Activated CD8-positive, alpha-beta memory T cell treated with anti-CD3 and anti-CD28 coated beads for 1 hour (primary cell): Measurements from ENCODE around the gene HDAC9.
A peak's percentile ranks its signal among the peaks of the same experiment; 100 is the strongest.

Experiments used
- DNase-seq, 2 donors: peaks; one replicate each; pipeline ENCODE4 v3.0.0-alpha.2; 2020; ENCODE audit warnings: low read depth in 1 of 2; ENCODE audit errors: extremely low read depth in 1 of 2

Gene HDAC9

DNA sequence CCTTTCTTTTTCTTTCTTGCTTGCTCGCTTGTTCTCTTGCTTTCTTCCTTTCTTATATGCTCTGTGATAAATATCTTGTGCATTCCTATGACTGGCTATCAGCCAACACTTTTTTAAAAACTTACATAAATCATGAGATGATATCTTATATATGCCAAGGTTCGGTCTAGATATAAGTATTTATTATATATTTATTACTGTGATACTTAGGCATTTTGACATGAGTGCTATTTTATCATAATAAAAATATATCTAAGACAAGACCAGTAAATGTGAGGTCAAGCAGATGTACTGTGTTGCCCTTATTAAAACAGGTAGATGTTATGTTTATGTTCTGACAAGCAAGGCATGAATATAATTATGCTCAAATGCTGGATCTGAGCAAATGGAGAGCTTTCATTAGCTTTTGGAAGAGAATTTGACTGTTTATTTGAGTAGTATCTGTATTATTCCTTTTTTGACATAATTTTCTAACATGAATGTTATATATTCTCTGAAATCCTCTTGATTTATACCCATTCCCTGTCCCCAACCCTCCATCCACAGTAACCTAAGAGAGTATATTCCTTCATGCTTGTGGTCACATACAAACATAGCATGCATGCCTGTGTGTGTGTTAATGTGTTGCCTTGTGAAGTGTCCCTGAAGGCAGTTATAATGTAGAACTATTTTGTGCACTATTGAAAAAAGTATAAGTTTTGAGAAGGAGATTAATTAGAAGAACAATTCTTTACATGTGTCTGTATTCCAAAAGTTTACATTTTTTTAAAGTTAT lies 158.0 kb downstream of the HDAC9 start:
- no peak for DNase-seq

DNA sequence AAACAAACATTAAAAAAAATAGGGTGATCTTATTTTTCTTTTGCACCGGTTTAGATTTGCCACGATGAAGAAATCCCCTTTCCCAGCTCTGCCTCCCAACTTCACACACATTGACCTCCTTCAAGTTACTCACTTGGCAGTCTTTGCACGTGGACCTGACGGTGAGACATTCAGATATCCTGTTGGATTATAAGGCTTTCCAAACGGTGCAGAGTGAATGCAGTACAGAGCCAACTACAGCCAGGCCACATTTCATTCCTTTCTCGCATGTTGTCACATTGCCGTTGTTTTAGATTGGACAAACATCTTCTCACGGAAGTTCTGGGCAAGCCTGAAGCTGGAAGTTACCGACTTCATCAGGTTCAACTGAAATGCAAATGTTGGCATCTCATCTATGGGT lies 159.2 kb downstream of the HDAC9 start:
- no peak for DNase-seq

DNA sequence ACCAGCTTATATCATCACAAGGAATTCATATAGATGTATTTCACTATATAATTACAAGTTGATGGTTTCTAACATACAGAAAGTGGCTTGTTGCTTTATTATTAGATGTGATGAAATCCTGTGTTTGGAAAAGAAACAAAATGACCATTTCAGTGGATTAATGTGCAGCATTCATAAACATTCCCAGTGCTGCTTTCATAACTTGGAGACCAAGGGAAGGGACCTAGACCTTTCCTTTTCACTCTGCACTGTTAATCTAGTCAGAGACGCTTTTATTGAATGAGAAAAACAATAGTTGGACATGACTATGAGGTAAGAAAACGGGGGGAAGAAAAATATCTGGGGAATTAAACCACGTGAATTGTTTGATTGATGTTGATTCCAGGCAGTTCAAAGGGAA lies 160.0 kb downstream of the HDAC9 start:
- DNase-seq = no peak

DNA sequence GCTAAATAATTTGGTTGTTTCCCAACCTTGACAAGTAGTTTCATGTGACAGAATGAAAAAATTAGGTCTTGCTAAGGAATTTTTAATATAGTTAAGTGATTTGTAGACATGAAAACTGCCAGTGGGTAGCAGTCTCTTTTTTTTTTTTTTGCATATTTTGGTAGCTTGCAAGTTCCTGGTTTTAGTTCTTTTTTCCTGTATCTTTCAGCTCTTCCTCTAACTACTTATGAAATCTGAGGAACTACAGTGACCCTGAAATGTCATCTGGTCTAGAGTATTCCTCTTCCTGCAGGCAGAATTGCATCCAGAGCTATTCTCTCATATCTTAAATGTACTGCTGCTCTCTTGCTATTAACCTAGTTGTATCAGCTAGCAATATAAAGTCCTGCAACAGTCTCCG lies 160.4 kb downstream of the HDAC9 start:
- no peak for DNase-seq

DNA sequence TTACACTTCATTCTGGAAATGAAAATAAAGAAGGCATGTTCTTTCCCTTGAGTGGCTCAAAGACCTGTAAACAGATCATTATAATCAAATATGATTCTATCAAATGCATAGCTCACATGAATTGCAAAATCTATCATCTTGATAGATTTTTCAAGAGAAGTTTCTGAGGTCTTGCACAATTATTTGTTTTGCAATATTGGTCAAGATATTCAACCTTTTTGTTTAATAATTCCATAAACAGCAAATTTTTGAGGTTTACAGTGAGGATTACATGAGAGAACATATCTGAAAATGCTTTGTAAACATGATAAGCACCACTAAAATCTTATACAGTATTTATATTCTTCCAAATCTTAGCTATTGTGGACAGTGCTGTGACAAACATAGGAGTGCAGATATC lies 160.8 kb downstream of the HDAC9 start:
- no peak for DNase-seq

DNA sequence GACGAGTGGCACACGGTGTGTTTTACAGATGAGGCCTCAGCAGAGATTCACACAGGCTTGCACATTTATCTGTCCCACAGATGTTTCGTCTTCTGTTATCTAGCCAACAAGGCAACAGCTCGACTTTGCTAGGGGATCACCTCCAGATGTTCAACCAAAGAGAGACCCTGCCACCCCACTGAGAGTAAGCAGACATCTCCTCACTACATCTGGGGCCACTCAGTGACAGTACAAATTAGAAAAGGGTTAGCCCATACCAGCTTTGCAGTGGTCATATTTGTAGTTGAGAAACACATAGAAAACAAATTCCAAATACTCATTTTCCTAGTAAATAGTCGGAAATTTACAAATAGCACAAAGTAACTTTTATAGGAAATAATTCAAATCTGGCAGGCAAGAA lies 164.2 kb downstream of the HDAC9 start:
- no peak for DNase-seq

DNA sequence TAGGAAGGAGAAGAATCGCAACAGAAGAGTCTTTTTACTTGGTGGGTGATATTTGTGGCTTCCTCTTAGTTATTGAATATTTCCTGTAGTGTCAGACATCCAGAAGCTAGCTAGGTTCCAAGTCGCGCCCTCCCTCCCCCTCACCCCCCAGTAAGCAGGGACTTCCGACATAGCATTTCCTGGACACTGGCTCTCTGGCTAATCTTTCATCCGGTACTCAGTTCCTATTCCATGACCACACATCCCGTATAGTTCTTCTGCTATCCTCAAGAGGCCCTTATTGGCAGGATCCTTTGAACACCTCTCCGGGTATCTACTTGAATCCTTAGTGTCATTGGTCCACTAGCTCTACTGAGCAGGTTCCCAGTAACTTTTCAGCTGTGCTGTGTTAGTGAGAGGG lies 167.8 kb downstream of the HDAC9 start:
- no peak for DNase-seq

DNA sequence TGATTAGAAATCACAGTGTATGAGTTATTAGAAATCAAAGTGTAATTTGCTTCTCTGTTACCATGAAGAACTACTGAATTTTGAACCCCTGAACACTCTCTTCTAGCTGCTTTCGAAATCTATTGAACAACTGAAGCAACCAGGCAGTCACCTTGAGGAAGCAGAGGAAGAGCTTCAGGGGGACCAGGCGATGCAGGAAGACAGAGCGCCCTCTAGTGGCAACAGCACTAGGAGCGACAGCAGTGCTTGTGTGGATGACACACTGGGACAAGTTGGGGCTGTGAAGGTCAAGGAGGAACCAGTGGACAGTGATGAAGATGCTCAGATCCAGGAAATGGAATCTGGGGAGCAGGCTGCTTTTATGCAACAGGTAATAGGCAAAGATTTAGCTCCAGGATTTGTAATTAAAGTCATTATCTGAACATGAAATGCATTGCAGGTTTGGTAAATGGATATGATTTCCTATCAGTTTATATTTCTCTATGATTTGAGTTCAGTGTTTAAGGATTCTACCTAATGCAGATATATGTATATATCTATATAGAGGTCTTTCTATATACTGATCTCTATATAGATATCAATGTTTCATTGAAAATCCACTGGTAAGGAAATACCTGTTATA lies 170.7 kb downstream of the HDAC9 start:
- peak; percentile 20 to 41 for DNase-seq

DNA sequence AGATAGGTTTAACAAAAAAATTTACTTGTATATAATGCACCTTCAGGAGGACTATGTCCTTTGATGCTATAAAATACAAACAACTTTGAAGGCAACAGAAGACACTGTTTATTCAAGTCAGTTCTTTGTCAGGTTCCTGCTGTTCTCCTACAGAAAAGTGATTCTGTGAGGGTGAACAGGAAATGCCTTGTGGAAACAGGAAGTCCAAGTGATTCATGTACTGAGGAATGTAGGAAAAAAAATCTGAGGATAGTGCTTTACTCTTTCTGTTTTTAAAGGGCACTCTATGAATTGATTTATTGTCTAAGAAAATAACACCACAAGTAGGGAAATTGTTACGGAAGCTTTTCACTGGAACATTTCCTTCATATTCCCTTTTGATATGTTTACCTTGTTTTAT lies 171.9 kb downstream of the HDAC9 start:
- DNase-seq = no peak

DNA sequence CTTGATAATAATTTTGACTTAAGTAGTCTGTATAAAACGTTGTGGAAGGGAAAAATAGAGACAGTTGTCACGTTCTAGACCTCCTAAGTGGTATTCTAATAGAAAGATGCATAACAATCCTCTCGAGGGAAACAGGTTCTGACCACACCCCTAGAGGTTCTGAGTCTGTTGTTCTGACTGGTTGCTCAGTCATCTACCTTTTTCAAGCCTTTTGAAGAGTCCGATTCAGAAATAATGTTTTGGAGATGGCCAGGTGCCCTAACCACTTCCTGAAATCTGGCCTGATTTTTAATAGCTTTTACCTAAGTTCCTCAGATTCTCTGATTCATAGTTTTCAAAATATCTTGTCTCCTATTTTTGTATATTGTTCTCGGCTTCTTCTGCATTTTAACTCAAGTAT lies 175.6 kb downstream of the HDAC9 start:
- DNase-seq = no peak

DNA sequence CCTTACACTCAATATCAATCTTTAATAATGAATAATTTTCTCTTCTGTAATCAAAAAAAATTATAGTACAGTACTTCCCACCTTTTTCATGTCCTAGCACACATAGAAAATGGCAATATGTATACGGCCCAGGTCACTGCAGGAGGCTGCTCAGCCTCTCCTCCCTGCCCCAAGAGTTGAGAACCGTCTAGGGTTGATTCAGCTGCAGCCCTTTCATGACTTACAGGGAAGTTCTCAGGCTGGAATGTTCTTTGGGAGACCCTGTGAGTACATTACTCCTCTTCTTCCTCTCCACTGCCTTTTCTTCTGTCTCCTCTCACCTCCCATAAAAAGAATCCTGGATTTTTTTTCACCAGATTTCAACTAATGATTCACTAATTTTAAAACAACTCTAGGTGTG lies 180.0 kb downstream of the HDAC9 start:
- no peak for DNase-seq

DNA sequence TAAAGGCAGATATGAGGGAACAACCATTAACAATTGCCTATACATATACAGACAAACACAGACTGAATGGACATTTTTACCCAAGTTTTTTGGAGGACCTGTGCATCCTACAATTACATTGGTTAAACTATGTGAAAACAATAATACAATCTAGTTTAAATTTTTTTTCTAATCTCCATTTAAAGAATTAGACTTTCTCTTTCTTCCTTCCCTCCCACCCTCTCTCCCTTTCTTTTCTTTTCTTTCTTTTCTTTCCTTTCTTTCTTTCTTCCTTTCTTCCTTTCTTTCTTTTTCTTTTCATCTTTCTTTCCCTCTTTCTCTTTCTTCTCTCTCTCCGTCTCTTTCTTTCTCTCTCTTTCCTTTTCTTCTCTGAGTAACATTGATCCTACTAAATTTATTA lies 183.7 kb downstream of the HDAC9 start:
- no peak for DNase-seq

DNA sequence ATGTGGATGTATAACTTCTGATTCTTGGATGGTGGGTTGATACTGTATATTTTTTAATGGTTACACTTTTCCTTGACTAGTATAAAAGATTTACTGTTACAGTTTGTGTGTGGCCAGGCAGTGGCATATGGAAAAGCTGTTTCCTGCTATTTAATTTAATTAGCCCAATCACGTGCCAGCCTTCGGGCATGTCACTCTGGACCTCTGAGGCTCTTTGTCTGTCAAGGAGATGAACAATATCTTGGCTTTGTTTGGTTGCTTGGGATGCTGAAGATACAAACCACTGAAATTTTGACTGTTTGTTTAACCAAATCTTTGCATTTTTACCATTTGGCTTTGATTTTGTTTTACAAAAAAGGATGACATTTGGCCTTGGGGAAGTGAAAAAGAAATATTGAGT lies 185.0 kb downstream of the HDAC9 start:
- no peak for DNase-seq

DNA sequence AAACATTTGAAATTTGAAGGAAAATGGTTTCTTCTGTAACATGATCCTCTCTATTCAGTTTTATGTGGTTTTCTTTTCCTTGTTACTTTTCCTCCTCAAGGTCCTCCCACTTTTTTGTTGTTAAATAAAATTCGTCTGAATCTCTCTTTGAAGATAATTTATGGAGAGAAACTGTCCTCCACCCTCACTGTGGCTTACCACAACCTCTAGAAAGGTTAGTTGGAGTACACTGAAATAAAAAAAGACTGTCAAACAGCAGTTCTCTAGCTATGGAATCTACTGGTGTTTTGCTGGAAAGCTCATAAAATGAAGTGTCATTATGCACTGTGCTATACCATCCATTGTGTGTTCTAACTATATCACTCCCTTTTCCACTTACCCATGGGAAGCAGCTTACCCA lies 189.4 kb downstream of the HDAC9 start:
- no peak for DNase-seq

DNA sequence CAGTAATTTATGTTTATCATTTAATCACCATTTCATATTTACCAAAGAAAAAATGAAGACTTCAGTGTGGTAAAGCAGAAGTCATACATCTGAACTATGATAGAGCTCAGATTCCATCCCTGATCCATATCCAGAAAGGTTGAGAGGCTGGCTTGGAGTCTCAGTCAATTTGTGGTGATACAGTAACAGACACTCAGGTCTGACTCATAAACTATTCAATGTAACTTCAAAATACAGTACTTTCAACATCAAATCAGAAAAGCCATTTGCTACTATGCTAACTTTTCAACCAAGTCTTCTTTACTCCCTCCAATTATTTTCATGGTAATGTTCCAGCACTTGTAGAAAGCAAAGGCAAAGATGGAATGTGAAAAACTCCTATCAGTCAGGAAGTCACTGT lies 190.4 kb downstream of the HDAC9 start:
- DNase-seq = no peak

DNA sequence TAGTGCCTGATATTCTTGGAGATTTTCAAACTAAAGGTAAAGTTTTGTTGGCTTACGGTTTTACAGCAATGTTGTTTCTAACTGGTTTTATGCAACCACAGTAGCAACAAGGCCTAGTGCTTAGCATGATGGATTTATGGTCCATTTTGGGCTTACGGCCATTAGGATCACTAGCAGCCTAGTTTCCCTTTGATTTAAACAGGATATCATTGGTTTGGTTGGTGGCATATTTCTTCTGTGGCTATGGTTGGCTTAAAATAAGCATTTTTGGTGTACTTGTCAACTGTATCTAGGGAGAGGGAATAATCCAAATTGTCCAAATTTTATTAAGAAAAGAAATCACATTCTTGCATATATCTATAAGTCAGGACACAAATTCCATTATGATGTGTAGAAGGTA lies 194.0 kb downstream of the HDAC9 start:
- DNase-seq = no peak

DNA sequence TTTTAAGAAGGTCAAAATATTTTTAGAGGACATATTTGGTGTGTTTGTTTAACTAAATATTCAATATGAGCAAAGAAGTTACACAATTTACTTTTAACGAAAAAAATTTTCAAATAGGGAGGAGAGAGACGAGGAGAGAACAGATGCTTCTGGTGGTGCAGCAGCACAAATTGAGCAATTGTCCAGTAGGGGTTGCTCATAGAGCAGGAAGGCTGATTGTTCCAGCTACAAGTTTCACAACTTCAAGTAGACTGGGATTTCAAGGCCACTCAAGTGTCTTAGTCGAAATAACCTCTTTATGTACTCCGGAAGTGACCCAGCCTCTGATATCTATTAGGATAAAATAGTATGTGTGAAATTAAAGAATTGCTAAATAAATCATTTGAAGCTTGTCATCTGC lies 197.9 kb downstream of the HDAC9 start:
- no peak for DNase-seq

DNA sequence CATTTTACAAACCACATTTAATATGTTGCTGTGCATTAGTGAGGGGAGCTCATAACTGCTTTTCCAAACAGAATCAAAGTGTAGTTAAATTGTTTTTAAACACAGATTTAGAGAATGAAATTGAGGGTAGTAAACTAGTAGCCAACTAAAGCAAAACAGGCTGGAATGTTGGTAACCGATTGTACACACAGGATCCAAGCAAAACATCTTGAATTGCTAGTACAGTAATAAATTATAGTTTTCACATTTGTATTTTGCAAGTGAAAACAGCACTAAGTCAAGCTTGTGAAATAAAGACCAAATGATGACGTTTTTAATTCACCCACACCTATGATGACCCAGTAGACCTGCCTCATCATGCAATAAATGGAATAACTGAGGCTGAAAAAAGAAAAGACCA lies 198.3 kb downstream of the HDAC9 start:
- no peak for DNase-seq

DNA sequence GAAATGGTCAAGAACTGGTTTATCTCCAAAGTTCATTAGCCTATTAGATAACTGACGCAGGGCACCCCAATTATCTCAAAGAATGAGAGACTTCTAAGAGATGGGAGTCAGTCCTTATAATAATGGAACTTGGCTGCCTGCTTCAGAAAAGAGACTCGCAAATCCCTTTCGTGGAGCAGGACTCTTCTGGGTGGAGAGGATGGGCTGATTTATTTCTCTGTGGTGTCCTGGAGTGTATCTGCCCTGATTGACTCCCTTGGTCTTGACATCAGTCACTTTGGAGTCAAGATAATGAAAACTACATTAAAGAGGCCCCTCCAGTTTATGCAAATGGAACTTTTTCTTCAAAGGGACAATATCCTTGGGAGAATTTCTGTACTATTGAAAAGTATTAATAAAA lies 198.9 kb downstream of the HDAC9 start:
- DNase-seq = no peak

DNA sequence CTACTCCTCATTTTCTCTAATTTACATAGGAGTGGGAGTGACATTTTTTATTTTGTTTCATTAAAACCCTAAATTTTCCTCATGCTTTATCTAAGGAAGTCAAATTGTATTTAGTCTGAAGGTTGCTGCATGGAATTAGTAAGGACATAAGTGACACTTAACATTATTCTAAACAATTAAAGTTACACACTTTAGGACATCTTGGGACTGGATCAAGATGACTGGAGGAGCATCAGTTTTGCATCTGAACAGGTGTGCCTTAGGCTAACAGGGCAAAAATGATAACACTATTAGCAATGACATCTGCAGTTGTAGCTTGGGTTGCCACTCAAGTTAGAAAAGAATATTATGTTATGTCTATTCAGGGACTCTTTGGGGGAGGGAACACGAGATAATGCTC lies 199.4 kb downstream of the HDAC9 start:
- no peak for DNase-seq

DNA sequence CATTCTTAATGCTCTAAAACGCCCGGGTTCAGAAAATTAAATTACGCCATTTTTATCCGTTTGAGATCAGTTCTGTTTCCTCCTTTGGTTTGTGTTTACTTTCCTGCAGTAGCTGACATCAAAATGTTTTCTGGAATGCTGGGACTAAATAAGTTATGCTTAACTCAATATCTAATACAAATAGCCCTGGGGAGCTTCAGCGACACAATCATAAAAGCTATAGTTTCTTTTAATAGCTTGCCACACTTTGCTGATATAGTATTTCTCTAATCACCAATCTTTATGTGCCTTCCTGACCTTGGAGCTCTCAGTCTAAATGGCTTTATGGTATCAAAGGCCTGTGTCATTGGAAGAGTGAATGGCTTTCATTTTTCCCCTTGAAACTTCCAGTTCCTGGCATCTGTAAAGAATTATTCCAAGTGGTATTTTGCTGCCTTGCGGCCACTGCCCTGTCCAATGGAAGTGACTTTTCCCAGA lies 202.7 kb downstream of the HDAC9 start:
- no peak for DNase-seq

DNA sequence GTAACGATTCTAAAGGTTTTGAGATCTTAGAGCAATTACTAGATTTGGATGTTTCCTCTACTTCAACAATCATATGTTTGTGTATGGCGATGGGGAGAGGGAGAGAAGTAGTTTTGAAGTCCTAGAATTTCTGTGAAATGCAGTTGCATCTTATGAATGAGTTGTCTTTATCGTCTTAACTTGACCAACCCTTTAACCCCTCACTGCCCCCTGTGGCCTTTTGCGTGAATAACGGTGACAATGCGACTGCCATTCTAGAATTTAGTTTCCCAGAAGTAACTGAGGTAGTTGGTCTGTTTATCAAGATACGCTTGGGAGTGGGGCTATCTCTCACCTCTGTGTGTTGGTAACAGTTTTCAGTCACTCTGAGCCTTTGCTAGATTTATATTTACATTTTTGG lies 204.6 kb downstream of the HDAC9 start:
- DNase-seq = no peak
